GM12878 (cell line): ENCODE data around the gene LONRF3. TPM values are rescaled to one million over a fixed set of nuclear protein-coding genes. Genes with fewer than 3 reads are reported as not detected.

Experiments
- ATAC-seq: fragments of 200-7000 bp; cut with Tn5 transposase; 3 replicates; pipeline ENCODE4 v1.9.1; 2020; ENCODE audit warnings: mild to moderate bottlenecking, moderate library complexity
- BruUV-seq: library from RNA; stranded (reverse); fragments of 400-500 nt; replicated peaks from 2 replicates; lab custom pipeline; 2021; lab: Mats Ljungman, UMichigan
- CTCF ChIA-PET: fragments of 300-600 bp; sonication (Branson Sonifier 250); formaldehyde crosslinking; extraction: SDS; loops from one replicate; lab custom pipeline; 2021; ENCODE audit warnings: inconsistent platforms; lab: Yijun Ruan, JAX
- POLR2A ChIA-PET: fragments of 350-600 bp; formaldehyde crosslinking; extraction: SDS; loops from one replicate; lab custom pipeline; 2021; ENCODE audit warnings: inconsistent platforms; lab: Charles Lee
- RAD21 ChIA-PET: fragments of 300-600 bp; sonication (Branson Sonifier 250); formaldehyde crosslinking; loops from one replicate; lab custom pipeline; 2023; ENCODE audit warnings: antibody characterized with exemption; ENCODE audit not compliant: unreplicated experiment; lab: Charles Lee
- SMC1A ChIA-PET: fragments of 300-600 bp; sonication (Branson Sonifier 250); formaldehyde crosslinking; loops from one replicate; lab custom pipeline; 2023; ENCODE audit not compliant: unreplicated experiment, uncharacterized antibody; lab: Charles Lee
- DNase-seq: peaks from one replicate; pipeline ENCODE4 v3.0.0-alpha.2; 2011; ENCODE audit warnings: low read depth, low spot score
- FAIRE-seq: peaks from 3 replicates; lab custom pipeline; 2011; peaks lifted over from hg19 to GRCh38; lab: Jason Lieb, UNC
- H2AFZ ChIP-seq: 2 replicates; pipeline ENCODE4 v1.6.0; 2011; ENCODE audit warnings: low read depth, low read length, control low read depth; ENCODE audit not compliant: control insufficient read depth
- H3K27ac ChIP-seq: 2 replicates; pipeline ENCODE4 v1.5.1; 2011; ENCODE audit warnings: control low read depth; ENCODE audit not compliant: control insufficient read depth, insufficient read depth
- H3K27me3 ChIP-seq, 2 experiments: replicated peaks in 1 of 2; 2 replicates each; pipeline versions ENCODE4 v1.6.0 to v1.6.1; 2011; ENCODE audit warnings: low read length in 1 of 2; ENCODE audit not compliant: control insufficient read depth in 2 of 2, insufficient read depth in 2 of 2
- H3K36me3 ChIP-seq, 2 experiments: 2 replicates each; pipeline ENCODE4 v1.5.1; 2011; ENCODE audit warnings: low read length in 1 of 2; ENCODE audit not compliant: control insufficient read depth in 2 of 2, insufficient read depth in 2 of 2
- H3K4me1 ChIP-seq: 2 replicates; pipeline ENCODE4 v1.6.1; 2011; ENCODE audit warnings: mild to moderate bottlenecking, low read length, moderate library complexity, mixed read lengths; ENCODE audit not compliant: control insufficient read depth, insufficient read depth
- H3K4me2 ChIP-seq: 2 replicates; pipeline ENCODE4 v1.6.0; 2011; ENCODE audit warnings: control low read depth; ENCODE audit not compliant: control insufficient read depth, insufficient read depth
- H3K4me3 ChIP-seq: fragments of 200-600 bp; sonication (generic); 2 replicates; pipeline ENCODE4 v1.5.1; 2016
- H3K79me2 ChIP-seq: 2 replicates; pipeline ENCODE4 v1.6.0; 2011; ENCODE audit warnings: low read length; ENCODE audit not compliant: control insufficient read depth, insufficient read depth
- H3K9ac ChIP-seq: 2 replicates; pipeline ENCODE4 v1.8.0; 2011; ENCODE audit warnings: low read length, control low read depth, mixed read lengths; ENCODE audit not compliant: control insufficient read depth, insufficient read depth
- H3K9me3 ChIP-seq: replicated peaks from 3 replicates; pipeline ENCODE4 v1.5.1; 2011; ENCODE audit warnings: mild to moderate bottlenecking, low read length; ENCODE audit not compliant: control insufficient read depth, insufficient read depth
- H4K20me1 ChIP-seq: 2 replicates; pipeline ENCODE4 v1.6.0; 2011; ENCODE audit not compliant: control insufficient read depth, insufficient read depth
- ETV6 ChIP-seq, 2 experiments: fragments of 450-650 bp in 1 of 2; IDR thresholded peaks in 1 of 2; conservative IDR thresholded peaks in 1 of 2; 2 replicates each; pipeline ENCODE4 v1.6.1; 2014; ENCODE audit warnings: antibody characterized with exemption in 1 of 2, borderline replicate concordance in 1 of 2, low read depth in 1 of 2, mild to moderate bottlenecking in 1 of 2, moderate library complexity in 1 of 2
- FOS ChIP-seq: IDR thresholded peaks from 3 replicates; pipeline ENCODE4 v1.6.1; 2011; ENCODE audit warnings: borderline replicate concordance; ENCODE audit not compliant: insufficient read length; ENCODE audit errors: extremely low read depth
- HSF1 ChIP-seq: fragments of 150-350 bp; IDR thresholded peaks from 2 replicates; pipeline ENCODE4 v1.6.1; 2014; ENCODE audit warnings: mild to moderate bottlenecking, low read depth, low read length
- MTA3 ChIP-seq: IDR thresholded peaks from 2 replicates; pipeline ENCODE4 v1.6.1; 2012; ENCODE audit warnings: low read length, inconsistent platforms, borderline replicate concordance
- PAX5 ChIP-seq: IDR thresholded peaks from 2 replicates; pipeline ENCODE4 v1.6.1; 2011; ENCODE audit warnings: low read depth, low read length, borderline replicate concordance
- RAD21 ChIP-seq: IDR thresholded peaks from 2 replicates; pipeline ENCODE4 v1.6.1; 2011; ENCODE audit warnings: mild to moderate bottlenecking, low read depth, low read length, moderate library complexity; ENCODE audit not compliant: insufficient read depth
- SMAD1 ChIP-seq: fragments of 450-650 bp; IDR thresholded peaks from 2 replicates; pipeline ENCODE4 v1.6.1; 2018; ENCODE audit warnings: mild to moderate bottlenecking, low read depth; ENCODE audit not compliant: partially characterized antibody
- SMC3 ChIP-seq: IDR thresholded peaks from 2 replicates; pipeline ENCODE4 v1.6.1; 2011; ENCODE audit warnings: low read length, improper control_type of control experiment, borderline replicate concordance
- WRNIP1 ChIP-seq: IDR thresholded peaks from 2 replicates; pipeline ENCODE4 v1.6.1; 2011; ENCODE audit warnings: low read depth, low read length, improper control_type of control experiment, borderline replicate concordance
- ZNF592 ChIP-seq: fragments of 450-650 bp; IDR thresholded peaks from 2 replicates; pipeline ENCODE4 v1.6.1; 2017; ENCODE audit warnings: mild to moderate bottlenecking, moderate library complexity
- WGBS: methylation state at CpG from one replicate; pipeline ENCODE4 v1.1.6; 2016; ENCODE audit warnings: low lambda C conversion rate; ENCODE audit not compliant: insufficient replicate concordance, insufficient coverage; ENCODE audit errors: missing lambda C conversion rate; 5-methylcytosine and 5-hydroxymethylcytosine counted together
- in situ Hi-C: fragments of 300-500 bp; cut with MboI; formaldehyde crosslinking; loops from 9 replicates; pipeline ENCODE4 v1.14.3; 2018; ENCODE audit warnings: mixed read lengths
- intact Hi-C: fragments of 100-400 bp; cut with micrococcal nuclease; formaldehyde crosslinking; loops from one replicate; pipeline ENCODE4 v1.14.2; 2022; ENCODE audit not compliant: unreplicated experiment
- polyA plus RNA-seq, 11 experiments: library from polyadenylated mRNA; depleted of rRNA in 4 of 11; unstranded in 6 of 11; stranded (reverse) in 5 of 11; fragments of >200 nt; fragmentation: Nextera tagmentation in 4 of 11; fragmentation: Illumina TruSeq in 1 of 11; extraction: Ambion mirVana in 4 of 11; extraction: Trizol in 1 of 11; gene quantifications; 1 replicate in 1 of 11; 2 replicates in 10 of 11; pipeline versions ENCODE4 v1.2.1 to v1.2.3, GENCODE V29; 2011 to 2016; ENCODE audit warnings: inconsistent platforms in 2 of 11, missing spikeins in 2 of 11, low read depth in 1 of 11
- total RNA-seq, 4 experiments: library from RNA; depleted of rRNA in 3 of 4; stranded (reverse); fragments of >200 nt in 3 of 4; fragmentation: Illumina TruSeq in 1 of 4; extraction: Trizol in 1 of 4; gene quantifications; 2 replicates each; pipeline versions ENCODE4 v1.2.1 to v1.2.3, GENCODE V29; 2013 to 2021
- TF ChIP-seq, protein P1 (sequence below), 3 experiments: IDR thresholded peaks in 2 of 3; conservative IDR thresholded peaks in 1 of 3; 2 replicates each; pipeline ENCODE4 v1.5.1; 2011; ENCODE audit warnings: low read depth in 3 of 3, low read length in 3 of 3, mild to moderate bottlenecking in 3 of 3, control low read depth in 2 of 3, moderate library complexity in 2 of 3, inconsistent platforms in 1 of 3, mixed read lengths in 1 of 3; ENCODE audit not compliant: control insufficient read depth in 2 of 3, insufficient read depth in 1 of 3; ENCODE audit errors: extremely low read depth in 1 of 3

LONRF3 gene
- total and polyA plus RNA-seq, 10 of the 15 experiments (the other 5 are each of a cell fraction or from before 2014, with no cell fraction given): 0.05 to 0.23 (median 0.09) TPM; not detected in 3

DNA sequence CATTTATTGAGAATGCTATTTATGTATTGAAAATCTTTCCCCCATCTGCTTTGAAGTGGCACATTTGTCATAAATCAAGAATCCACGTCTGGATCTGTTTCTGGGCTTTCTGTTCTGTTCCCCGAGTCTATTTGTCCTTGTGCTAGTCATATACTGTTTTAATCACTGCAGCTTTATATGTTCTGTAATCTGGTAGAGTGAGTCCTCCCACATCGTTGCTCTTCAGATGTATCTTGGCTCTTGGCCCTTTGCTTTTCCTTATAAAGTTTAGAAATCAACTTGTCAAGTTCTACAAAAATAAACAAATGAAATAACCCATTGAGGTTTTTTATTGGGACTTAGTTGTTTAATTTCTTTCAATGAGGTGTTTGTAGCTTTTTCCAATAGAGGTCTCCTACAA, 29.0 kb downstream of the LONRF3 start (continued):
- no peak for TF ChIP-seq ZNF592
- TF ChIP-seq FOS: no peak
- TF ChIP-seq MTA3: no peak

- RAD21 ChIA-PET: interaction anchor here (0.6 to 1.1 kb wide), 2 partner anchors 61 to 90 kb away, joined by 3 to 5 read pairs; no protein-coding TSS in a partner anchor
- Histone ChIP-seq H3K4me2 (no peak overlapping the region), H3K36me3 (no peaks in the 10 kb centered on the region), H3K79me2 (no peaks in the 10 kb centered on the region), H2AFZ (no peak overlapping the region), H3K27ac (no peak overlapping the region), H3K9ac (no peak overlapping the region), H3K9me3 (no peaks in the 10 kb centered on the region), H3K27me3 (no peaks in the 10 kb centered on the region; a peak in 1 of 4 replicates), H3K4me3 (no peak overlapping the region), H4K20me1 (no peaks in the 10 kb centered on the region), H3K4me1 (no peaks in the 10 kb centered on the region)
- SMC1A ChIA-PET: interaction anchor here (0.6 to 2.0 kb wide), 7 partner anchors 15 to 161 kb away, joined by 3 to 4 read pairs (median 4); no protein-coding TSS in a partner anchor
- ATAC-seq (peak; percentile 98), FAIRE-seq (peak; percentile 88), DNase-seq (no peak)
- CTCF ChIA-PET: interaction anchor here (0.8 to 7.1 kb wide), 12 partner anchors 12 to 403 kb away, joined by 3 to 43 read pairs (median 4); no protein-coding TSS in a partner anchor
- BruUV-seq: no TSS peak
- POLR2A ChIA-PET: no interaction called here
- intact Hi-C loops (loop anchor here (1.0 to 2.0 kb wide), 2 partner anchors 62 to 158 kb away; no protein-coding TSS in a partner anchor), in situ Hi-C loops (no loop called here)
- WGBS: 1% methylated on average over 5 of the region's 5 CpGs
- TF ChIP-seq WRNIP1 (no peak), SMC3 (peak; percentile 82), HSF1 (no peak), SMAD1 (no peak), ETV6 (conservative IDR thresholded peaks at IDR 0.05 in 1 of 2, IDR thresholded peaks at IDR 0.05 in 1 of 2; ENCODE audit: borderline replicate concordance in 1 of 2, low read depth in 1 of 2) (no peak), PAX5 (no peak), RAD21 (peak; percentile 63)
- TF ChIP-seq, protein P1, sequence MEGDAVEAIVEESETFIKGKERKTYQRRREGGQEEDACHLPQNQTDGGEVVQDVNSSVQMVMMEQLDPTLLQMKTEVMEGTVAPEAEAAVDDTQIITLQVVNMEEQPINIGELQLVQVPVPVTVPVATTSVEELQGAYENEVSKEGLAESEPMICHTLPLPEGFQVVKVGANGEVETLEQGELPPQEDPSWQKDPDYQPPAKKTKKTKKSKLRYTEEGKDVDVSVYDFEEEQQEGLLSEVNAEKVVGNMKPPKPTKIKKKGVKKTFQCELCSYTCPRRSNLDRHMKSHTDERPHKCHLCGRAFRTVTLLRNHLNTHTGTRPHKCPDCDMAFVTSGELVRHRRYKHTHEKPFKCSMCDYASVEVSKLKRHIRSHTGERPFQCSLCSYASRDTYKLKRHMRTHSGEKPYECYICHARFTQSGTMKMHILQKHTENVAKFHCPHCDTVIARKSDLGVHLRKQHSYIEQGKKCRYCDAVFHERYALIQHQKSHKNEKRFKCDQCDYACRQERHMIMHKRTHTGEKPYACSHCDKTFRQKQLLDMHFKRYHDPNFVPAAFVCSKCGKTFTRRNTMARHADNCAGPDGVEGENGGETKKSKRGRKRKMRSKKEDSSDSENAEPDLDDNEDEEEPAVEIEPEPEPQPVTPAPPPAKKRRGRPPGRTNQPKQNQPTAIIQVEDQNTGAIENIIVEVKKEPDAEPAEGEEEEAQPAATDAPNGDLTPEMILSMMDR (IDR thresholded peaks at IDR 0.05 in 2 of 3, conservative IDR thresholded peaks at IDR 0.05 in 1 of 3; ENCODE audit: control insufficient read depth in 2 of 3, extremely low read depth in 1 of 3, insufficient read depth in 1 of 3, low read depth in 3 of 3, low read length in 3 of 3): peak; percentile 88 to 99 (median 96)
Measured at GRCh38 chrX:119004920-119005524, 30.6 kb downstream of the LONRF3 start.
